Bone marrow (tissue), 2 donors: ENCODE data around the gene IQSEC1.

ENCODE experiments used
- DNase-seq, 2 donors: peaks; one replicate each; lab custom pipeline; 2025; lab: John Stamatoyannopoulos, UW

IQSEC1 gene

DNA sequence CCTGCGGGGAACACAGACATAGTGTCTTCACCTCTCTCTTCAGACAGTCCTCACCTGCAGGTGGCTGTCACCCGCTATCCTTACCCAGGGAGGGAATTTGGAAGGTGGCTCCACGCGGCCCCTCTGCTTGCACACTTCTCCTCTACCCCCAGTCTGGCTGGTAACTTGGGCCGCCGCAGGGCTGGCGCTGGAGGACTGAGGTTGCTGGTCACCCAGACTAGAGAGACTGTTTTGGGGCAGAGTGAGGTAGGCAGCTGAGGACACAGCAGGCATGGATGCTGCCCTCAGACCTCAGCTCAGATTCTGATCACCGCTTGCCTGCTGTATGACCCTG is 12.6 kb upstream of the IQSEC1 start:
- no peak for DNase-seq

- DNase-seq, result no peak
These were observed 12.0 kb upstream of the IQSEC1 start for GRCh38 chr3:13085081-13085845.

GRCh38 chr3:13083898-13084297 is 10.7 kb upstream of the IQSEC1 start:
- no peak for DNase-seq

GRCh38 chr3:13083254-13083653 is 10.0 kb upstream of the IQSEC1 start:
- DNase-seq, result no peak

GRCh38 chr3:13082677-13083076 is 9.4 kb upstream of the IQSEC1 start:
- DNase-seq, result no peak

GRCh38 chr3:13081603-13082360 is 8.6 kb upstream of the IQSEC1 start:
- no peak for DNase-seq

DNA sequence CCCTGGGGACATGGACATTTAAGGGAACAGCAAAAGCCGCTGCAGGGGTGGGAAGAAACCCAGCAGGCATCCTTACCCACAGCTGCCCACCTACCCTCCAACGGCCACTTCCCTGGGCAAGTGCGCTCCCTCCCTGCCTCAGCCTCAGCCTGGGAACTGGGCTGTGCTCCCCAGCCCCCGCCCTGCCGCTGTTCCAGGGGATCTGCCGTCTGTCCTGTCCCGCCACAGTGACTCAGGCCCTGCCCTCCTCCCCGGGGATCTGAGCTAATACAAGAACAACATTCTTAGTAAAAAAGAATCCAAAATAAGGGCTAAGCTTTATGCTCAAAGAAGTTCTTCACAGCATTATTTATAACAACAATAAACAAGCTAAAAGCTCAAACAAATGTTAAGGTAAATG is 7.4 kb upstream of the IQSEC1 start:
- no peak for DNase-seq

- no peak for DNase-seq
These were observed 6.8 kb upstream of the IQSEC1 start for GRCh38 chr3:13080026-13080425.

DNA sequence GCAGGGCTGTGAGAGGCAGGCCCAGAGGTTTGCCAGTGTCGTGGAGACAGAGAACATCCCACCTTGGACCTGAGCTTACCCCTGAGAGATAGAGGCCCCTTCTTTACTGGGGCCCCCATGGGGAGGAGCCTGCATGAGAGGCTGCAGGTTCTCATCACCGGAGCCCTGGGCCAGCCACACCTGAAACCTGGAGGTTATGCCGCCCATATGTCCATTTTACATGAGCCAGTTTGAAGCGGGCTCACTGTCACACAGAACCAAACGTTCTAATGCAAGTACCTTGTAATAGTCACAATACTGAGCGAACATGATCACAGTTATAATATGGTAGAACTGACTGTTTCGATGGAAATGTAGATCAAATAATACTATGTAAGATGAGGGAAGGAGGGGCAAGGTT is 6.3 kb upstream of the IQSEC1 start:
- no peak for DNase-seq

DNA sequence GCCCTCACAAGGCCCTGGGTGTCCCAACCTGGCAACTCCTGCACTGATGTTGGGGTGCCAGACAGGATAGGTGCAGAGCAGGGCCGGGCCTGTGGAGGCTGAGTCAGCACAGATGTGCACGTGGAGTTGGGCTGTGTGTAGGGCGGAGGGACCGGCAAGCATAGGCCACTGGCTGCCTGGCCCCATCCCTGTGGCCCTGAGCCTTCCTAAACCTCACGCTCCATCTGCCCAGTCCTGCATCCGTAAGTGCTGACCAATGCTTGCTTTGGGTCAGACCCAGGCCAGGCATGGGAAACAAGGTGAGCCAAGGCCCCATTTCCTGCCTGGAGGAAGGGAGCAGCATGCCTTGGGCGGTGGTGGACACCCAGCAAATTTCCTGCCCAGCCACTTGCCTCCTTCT is 5.8 kb upstream of the IQSEC1 start:
- no peak for DNase-seq

DNA sequence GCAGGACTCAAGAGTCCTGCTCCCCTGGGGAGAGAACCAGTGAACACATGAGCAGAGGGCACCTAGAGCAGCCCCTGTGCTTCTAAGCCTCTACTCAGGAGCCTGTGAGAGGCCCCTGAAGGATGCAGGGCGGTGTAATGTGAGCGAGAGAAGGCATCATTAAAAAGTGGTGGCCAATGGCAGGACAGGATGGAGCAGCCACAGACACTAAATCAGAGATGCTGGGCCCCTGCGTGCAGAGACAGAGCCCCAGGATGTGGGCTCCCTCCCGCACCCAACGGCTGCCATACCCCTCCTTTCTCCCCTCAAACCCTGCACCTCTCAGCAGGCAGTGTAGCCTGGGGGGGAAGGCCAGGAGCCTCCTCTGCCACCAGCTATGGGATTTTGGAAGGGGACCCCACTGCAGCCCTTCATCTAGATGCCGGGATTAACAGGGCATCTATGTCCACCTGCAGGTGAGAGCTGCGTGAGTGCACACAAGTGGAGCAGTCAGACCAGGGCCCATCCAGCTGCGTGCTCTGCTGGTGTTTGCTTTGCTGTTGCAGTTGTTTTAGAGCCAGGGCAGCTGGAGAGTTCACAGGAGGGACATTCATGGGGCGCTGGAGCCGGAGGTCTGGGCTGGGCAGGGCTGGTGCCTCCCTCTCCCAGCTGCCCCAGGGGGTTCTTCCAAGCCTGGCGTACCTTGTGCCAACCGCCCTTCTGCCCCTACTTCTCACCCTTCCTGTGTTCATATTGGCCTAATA is 5.1 kb upstream of the IQSEC1 start:
- no peak for DNase-seq

DNA sequence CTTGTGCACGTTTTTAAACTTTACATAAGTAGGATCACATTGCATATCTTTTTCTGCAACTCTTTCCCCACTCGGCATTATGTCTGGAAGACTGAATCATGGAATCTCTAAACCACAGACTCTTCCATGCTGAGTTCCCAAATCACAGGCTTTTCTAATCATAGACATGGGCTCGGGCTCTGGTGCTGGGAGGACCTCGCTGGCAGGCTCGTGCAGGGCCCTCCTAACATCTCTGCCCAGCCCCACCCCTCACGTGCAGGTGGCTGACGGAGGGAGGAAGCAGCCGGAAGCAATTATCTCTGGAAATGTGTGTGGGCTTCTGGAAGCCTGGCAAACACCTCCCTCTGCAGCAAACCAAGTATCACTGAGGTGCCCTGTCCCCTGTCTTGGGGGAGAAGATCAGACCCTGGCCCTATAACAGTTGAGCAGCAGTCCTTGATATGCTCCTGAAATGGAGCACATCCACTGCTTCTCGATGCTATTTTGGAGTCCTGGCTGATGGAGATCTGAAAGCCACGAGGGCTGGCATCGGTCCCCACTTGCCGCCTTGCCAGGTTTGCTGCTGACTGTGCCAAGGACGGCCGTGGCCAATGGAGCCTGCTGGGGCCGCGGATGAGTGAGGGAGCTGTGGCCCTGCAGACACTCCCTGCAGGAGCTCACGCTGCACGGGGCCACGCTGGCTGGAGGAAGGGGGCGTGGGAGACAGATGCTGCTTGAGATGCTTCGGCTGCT is 4.4 kb upstream of the IQSEC1 start:
- no peak for DNase-seq

DNA sequence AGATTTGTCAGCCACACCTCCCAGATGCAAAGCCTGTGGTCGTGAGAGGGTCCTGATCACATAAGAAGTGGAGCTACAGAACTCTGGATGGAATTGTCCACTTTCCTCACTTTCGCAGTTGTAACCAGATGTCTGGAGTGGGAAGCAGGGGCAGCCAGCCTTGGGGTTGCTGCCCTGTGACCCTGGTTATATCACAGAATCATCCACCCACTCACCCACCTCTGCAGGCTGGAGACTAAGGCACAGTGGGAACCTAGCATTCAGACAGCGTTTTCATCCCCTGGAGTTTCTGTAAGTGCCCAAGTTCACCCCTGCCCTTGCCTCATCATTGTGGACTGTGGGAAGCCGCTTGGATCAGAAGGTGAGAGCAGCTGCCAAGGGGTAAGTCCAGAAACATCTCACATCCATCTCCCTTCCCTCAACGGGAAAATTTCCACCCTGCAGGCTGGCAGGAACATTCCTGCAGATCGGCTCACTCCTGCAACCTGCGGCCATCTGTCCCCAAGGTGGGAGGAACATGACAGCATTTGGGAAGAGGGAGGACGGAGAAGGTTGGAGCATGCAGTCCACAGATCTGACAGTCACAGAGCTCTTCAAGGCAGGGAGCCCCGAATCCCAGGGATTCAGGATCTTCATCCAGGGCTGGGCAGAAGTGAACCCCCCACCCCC is 2.9 kb upstream of the IQSEC1 start:
- no peak for DNase-seq

GRCh38 chr3:13075318-13075717 is 2.1 kb upstream of the IQSEC1 start:
- no peak for DNase-seq

- no peak for DNase-seq
These were observed 762 bp upstream of the IQSEC1 start for GRCh38 chr3:13074006-13074375.

DNA sequence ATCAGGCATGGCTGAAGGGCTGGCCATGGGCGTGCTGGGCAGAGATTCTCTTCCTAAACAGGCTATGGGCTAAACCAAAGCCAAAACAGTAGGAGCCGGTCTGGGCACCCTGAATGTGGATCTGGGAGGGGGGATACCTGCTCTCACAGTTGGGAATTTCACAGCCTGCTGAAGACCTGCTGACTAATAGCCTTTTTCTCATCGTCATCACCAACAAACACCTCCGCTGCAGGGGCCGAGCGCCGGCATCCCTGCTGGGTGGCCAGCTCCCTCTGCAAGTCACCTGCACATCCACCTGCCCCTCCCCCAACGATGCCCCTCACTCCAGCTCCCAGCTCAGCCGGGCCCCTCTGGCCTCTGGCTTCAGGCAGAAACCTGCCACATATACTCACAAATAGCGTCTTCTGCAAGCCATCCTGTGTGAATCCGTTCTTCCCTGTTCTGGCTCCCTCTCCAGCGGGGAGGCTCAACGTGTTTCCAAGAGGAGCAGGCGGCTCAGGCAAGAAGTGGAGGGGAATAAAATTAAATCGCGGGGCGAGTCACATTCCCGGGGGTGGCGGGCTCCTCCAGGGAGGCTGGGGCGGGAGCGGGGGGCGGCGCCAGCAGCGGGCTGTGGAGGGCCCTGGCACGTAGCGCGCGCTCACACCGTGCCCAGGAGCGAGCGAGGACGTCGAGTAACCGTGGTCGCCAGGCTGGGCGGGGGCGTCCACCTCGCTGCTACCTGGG is 466 bp downstream of the IQSEC1 start:
- no peak for DNase-seq

- no peak for DNase-seq
These were observed 1.0 kb downstream of the IQSEC1 start for GRCh38 chr3:13072239-13072599.

DNA sequence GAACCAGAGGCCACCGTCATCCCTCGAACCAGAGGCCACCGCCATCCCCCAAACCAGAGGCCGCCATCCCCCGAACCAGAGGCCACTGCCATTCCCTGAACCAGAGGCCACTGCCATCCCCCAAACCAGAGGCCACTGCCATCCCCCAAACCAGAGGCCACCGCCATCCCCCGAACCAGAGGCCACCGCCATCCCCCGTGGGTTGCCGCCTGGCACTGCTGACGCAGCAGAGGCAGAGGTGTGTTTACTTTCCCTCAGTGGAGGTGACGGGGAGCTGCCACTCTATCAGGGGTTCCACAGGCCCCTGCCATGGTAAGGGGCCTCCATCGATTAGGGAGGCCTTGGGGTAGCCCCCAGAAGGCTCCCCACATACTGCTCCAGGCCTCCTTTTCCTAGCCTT is 1.5 kb downstream of the IQSEC1 start:
- DNase-seq, result no peak

DNA sequence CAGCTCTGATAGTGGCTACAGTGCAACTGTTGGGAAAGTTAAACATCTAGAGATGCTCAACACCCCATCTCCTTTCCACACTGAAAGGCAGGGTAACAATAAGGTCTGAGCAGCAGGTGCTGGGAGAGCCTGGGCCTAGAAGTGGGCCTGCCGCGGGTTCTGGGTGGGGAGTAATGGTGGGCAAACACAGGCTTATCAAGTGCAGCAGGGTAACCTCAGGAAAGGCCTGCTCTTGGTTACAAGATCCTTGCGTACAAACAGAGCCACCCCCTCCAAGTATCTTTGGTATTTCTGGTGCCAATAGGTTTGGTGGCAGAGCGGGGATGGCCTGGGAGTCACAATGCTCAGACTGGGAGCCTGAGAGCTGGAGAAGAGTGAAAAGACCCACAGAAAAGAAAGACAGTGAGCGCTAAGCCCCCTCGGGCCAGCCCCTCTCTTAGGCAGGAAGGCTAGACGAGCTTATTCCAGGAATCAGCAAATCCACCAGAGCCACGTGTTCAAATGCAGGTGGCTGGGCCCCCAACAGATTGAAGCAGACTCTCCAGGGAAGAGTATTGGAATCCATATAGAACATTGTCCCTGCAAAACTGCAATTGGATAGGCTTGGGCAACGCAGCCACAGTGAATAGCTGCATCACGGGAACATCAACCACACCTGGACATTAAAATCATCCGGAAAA is 2.7 kb downstream of the IQSEC1 start:
- DNase-seq, result no peak

- DNase-seq, result peak in 1 of 2 donors; percentile 49
These were observed 3.7 kb downstream of the IQSEC1 start for GRCh38 chr3:13069495-13069894.
